BLaER1 treated with 17β-estradiol and CSF1 and Interleukin-3, amounts not matched to agents 10 nM and 100 nM (cell line): ENCODE data around the gene TTC17.

Experiments used
- H3K27ac ChIP-seq, 11 experiments: shearing (Covaris generic); formaldehyde crosslinking; 2 replicates each; pipeline ENCODE4 v1.8.1; 2022
- H3K27me3 ChIP-seq, 11 experiments: shearing (Covaris generic); formaldehyde crosslinking; 2 replicates each; pipeline ENCODE4 v1.8.1; 2022
- H3K36me3 ChIP-seq, 11 experiments: shearing (Covaris generic); formaldehyde crosslinking; 2 replicates each; pipeline ENCODE4 v1.8.1; 2022
- H3K4me1 ChIP-seq, 10 experiments: shearing (Covaris generic); formaldehyde crosslinking; 2 replicates each; pipeline ENCODE4 v1.8.1; 2022
- H3K4me2 ChIP-seq, 11 experiments: shearing (Covaris generic); formaldehyde crosslinking; 2 replicates each; pipeline ENCODE4 v1.8.1; 2022
- H3K4me3 ChIP-seq, 10 experiments: shearing (Covaris generic); formaldehyde crosslinking; 2 replicates each; pipeline ENCODE4 v1.8.1; 2022
- H3K9ac ChIP-seq, 11 experiments: shearing (Covaris generic); formaldehyde crosslinking; 2 replicates each; pipeline ENCODE4 v1.8.1; 2022
- H3K9me3 ChIP-seq, 11 experiments: shearing (Covaris generic); formaldehyde crosslinking; replicated peaks in 1 of 11; 2 replicates each; pipeline ENCODE4 v1.8.1; 2022
- H4K20me1 ChIP-seq, 11 experiments: shearing (Covaris generic); formaldehyde crosslinking; 2 replicates each; pipeline ENCODE4 v1.8.1; 2022
- Cebpa-rat ChIP-seq, 11 experiments: shearing (Covaris generic); IDR thresholded peaks; 2 replicates each; pipeline ENCODE4 v1.8.1; 2022

Gene TTC17

GRCh38 chr11:43518408-43519160 is 159.9 kb downstream of the TTC17 start:
- peak overlapping the region in 3 of 11 experiments; percentile 20 to 47 (median 35); a peak in 5 of 22 replicates for H3K4me2 ChIP-seq
- H3K9me3 ChIP-seq = peaks cover 23 to 30% (median 26%) of the 10 kb centered on the region in 11 experiments
- H3K27ac ChIP-seq = no peak overlapping the region
- no peak for TF ChIP-seq Cebpa-rat (IDR thresholded peaks at IDR 0.05)
- no peak overlapping the region for H3K4me3 ChIP-seq
- H4K20me1 ChIP-seq = no peaks in the 10 kb centered on the region
- H3K36me3 ChIP-seq = no peaks in the 10 kb centered on the region
- peaks cover 0 to 17% (median 0%) of the 10 kb centered on the region in 10 experiments; a peak in 4 of 20 replicates for H3K4me1 ChIP-seq
- no peaks in the 10 kb centered on the region for H3K27me3 ChIP-seq
- no peak overlapping the region for H3K9ac ChIP-seq

GRCh38 chr11:43521471-43521870 is 162.8 kb downstream of the TTC17 start:
- Histone ChIP-seq H3K36me3 (no peaks in the 10 kb centered on the region), H3K4me1 (peaks cover 0 to 17% (median 0%) of the 10 kb centered on the region in 10 experiments; a peak in 4 of 20 replicates), H4K20me1 (no peaks in the 10 kb centered on the region), H3K27me3 (no peaks in the 10 kb centered on the region), H3K27ac (no peak overlapping the region), H3K4me3 (no peak overlapping the region), H3K4me2 (no peak overlapping the region), H3K9ac (no peak overlapping the region), H3K9me3 (peaks cover 23 to 42% (median 28%) of the 10 kb centered on the region in 11 experiments)
- no peak for TF ChIP-seq Cebpa-rat (IDR thresholded peaks at IDR 0.05)

GRCh38 chr11:43523632-43524031 is 164.9 kb downstream of the TTC17 start:
- H3K27me3 ChIP-seq = no peaks in the 10 kb centered on the region
- peaks cover 23 to 42% (median 28%) of the 10 kb centered on the region in 11 experiments for H3K9me3 ChIP-seq
- no peak overlapping the region for H3K4me2 ChIP-seq
- no peaks in the 10 kb centered on the region for H4K20me1 ChIP-seq
- H3K4me1 ChIP-seq = peaks cover 0 to 8% (median 0%) of the 10 kb centered on the region in 10 experiments; a peak in 4 of 20 replicates
- no peak for TF ChIP-seq Cebpa-rat (IDR thresholded peaks at IDR 0.05)
- H3K4me3 ChIP-seq = no peak overlapping the region
- H3K27ac ChIP-seq = no peak overlapping the region
- no peak overlapping the region for H3K9ac ChIP-seq
- no peaks in the 10 kb centered on the region for H3K36me3 ChIP-seq

- H3K4me3 ChIP-seq = no peak overlapping the region
- no peak for TF ChIP-seq Cebpa-rat (IDR thresholded peaks at IDR 0.05)
- H3K9ac ChIP-seq = no peak overlapping the region
- no peak overlapping the region; a peak in 1 of 22 replicates for H3K27ac ChIP-seq
- H3K4me1 ChIP-seq = peaks cover 0 to 12% (median 0%) of the 10 kb centered on the region in 10 experiments; a peak in 4 of 20 replicates
- peak overlapping the region in 2 of 11 experiments; percentile 19 to 47; a peak in 3 of 22 replicates for H3K4me2 ChIP-seq
- H3K27me3 ChIP-seq = no peaks in the 10 kb centered on the region
- H3K36me3 ChIP-seq = no peaks in the 10 kb centered on the region
- no peaks in the 10 kb centered on the region for H4K20me1 ChIP-seq
- 0 out of 22 replicates have a peak, but pooled peaks cover 0 to 3% (median 0%) of the 10 kb centered on the region in 11 experiments for H3K9me3 ChIP-seq
Measured at GRCh38 chr11:43532041-43532440, 173.3 kb downstream of the TTC17 start.

- Histone ChIP-seq H3K27me3 (no peaks in the 10 kb centered on the region), H3K9ac (no peak overlapping the region), H3K36me3 (no peaks in the 10 kb centered on the region), H3K4me3 (no peak overlapping the region), H3K27ac (no peak overlapping the region), H3K4me2 (no peak overlapping the region), H4K20me1 (no peaks in the 10 kb centered on the region), H3K4me1 (no peaks in the 10 kb centered on the region), H3K9me3 (peaks cover 13 to 24% (median 19%) of the 10 kb centered on the region in 11 experiments; a peak in 21 of 22 replicates)
- TF ChIP-seq Cebpa-rat (IDR thresholded peaks at IDR 0.05) = no peak
Measured at GRCh38 chr11:43537833-43538615, 179.3 kb downstream of the TTC17 start.

- Histone ChIP-seq H3K4me1 (no peaks in the 10 kb centered on the region; a peak in 1 of 20 replicates), H3K9me3 (peaks cover 16 to 29% (median 21%) of the 10 kb centered on the region in 11 experiments), H3K9ac (no peak overlapping the region), H3K36me3 (no peaks in the 10 kb centered on the region), H4K20me1 (no peaks in the 10 kb centered on the region), H3K4me3 (no peak overlapping the region), H3K27me3 (no peaks in the 10 kb centered on the region), H3K27ac (no peak overlapping the region), H3K4me2 (no peak overlapping the region)
- no peak for TF ChIP-seq Cebpa-rat (IDR thresholded peaks at IDR 0.05)
Measured at GRCh38 chr11:43541993-43542392, 183.3 kb downstream of the TTC17 start.

GRCh38 chr11:43542750-43543712 is 184.3 kb downstream of the TTC17 start:
- no peak overlapping the region for H3K4me2 ChIP-seq
- TF ChIP-seq Cebpa-rat (IDR thresholded peaks at IDR 0.05) = no peak
- H3K9me3 ChIP-seq = peaks cover 16 to 31% (median 24%) of the 10 kb centered on the region in 11 experiments
- no peak overlapping the region for H3K4me3 ChIP-seq
- H4K20me1 ChIP-seq = no peaks in the 10 kb centered on the region
- no peak overlapping the region for H3K27ac ChIP-seq
- no peaks in the 10 kb centered on the region for H3K36me3 ChIP-seq
- no peaks in the 10 kb centered on the region; a peak in 1 of 20 replicates for H3K4me1 ChIP-seq
- H3K9ac ChIP-seq = no peak overlapping the region
- no peaks in the 10 kb centered on the region for H3K27me3 ChIP-seq
